Activated CD4-positive, alpha-beta T cell treated with anti-CD3 and anti-CD28 coated beads, Interleukin-2, Interleukin-4, amounts not matched to agents 100 ng/mL and 50 ng/mL, durations not matched to agents 16 hours and 8 hours (primary cell): Measurements from ENCODE around the gene UQCC5.

Experiments
- DNase-seq: peaks from one replicate; pipeline ENCODE4 v3.0.0-alpha.2; 2020; ENCODE audit warnings: low spot score

UQCC5 gene

GRCh38 chr3:52570076-52570475 lies 33.7 kb downstream of the UQCC5 start:
- no peak for DNase-seq

GRCh38 chr3:52572221-52572620 lies 35.8 kb downstream of the UQCC5 start:
- DNase-seq, result no peak

GRCh38 chr3:52574056-52574965 lies 37.9 kb downstream of the UQCC5 start:
- DNase-seq, result no peak
